Neural cell (in vitro differentiated cells): ENCODE results near the gene SH3PXD2B. TPM values are rescaled to one million over a fixed set of nuclear protein-coding genes. Genes with fewer than 3 reads are reported as not detected.

Source experiments
- H2AFZ ChIP-seq: fragments of 200-600, 300-800 bp; sonication (generic), shearing (Covaris generic); 2 replicates; pipeline ENCODE4 v1.6.0; 2014; ENCODE audit warnings: low read depth, mild to moderate bottlenecking, antibody characterized with exemption, low read length, moderate library complexity
- H3F3A ChIP-seq: fragments of 200-600 bp; shearing (Covaris generic); 2 replicates; pipeline ENCODE4 v1.6.1; 2016; ENCODE audit warnings: mild to moderate bottlenecking, moderate library complexity, mixed read lengths, antibody characterized with exemption, low read length; ENCODE audit not compliant: insufficient read depth, poor library complexity, severe bottlenecking
- H3K27ac ChIP-seq: fragments of 200-600, 300-800 bp; sonication (generic), shearing (Covaris generic); 2 replicates; pipeline ENCODE4 v1.5.1; 2014; ENCODE audit warnings: mild to moderate bottlenecking, low read length, moderate library complexity
- H3K27me3 ChIP-seq: fragments of 300-800, 200-600 bp; sonication (generic), shearing (Covaris generic); 2 replicates; pipeline ENCODE4 v1.6.0; 2014; ENCODE audit warnings: mild to moderate bottlenecking, low read depth, low read length, moderate library complexity; ENCODE audit not compliant: insufficient read depth
- H3K36me3 ChIP-seq: fragments of 300-800, 200-600 bp; sonication (generic), shearing (Covaris generic); 2 replicates; pipeline ENCODE4 v1.5.1; 2014; ENCODE audit warnings: mild to moderate bottlenecking, antibody characterized with exemption, low read length, moderate library complexity; ENCODE audit not compliant: insufficient read depth
- H3K4me2 ChIP-seq: fragments of 300-800, 200-600 bp; sonication (generic), shearing (Covaris generic); 2 replicates; pipeline ENCODE4 v1.6.0; 2014; ENCODE audit warnings: mild to moderate bottlenecking, low read length
- H3K4me3 ChIP-seq: fragments of 300-800, 200-600 bp; sonication (generic), shearing (Covaris generic); 2 replicates; pipeline ENCODE4 v1.5.1; 2014; ENCODE audit warnings: mild to moderate bottlenecking, low read length, moderate library complexity
- H3K79me2 ChIP-seq: fragments of 200-600 bp; shearing (Covaris generic); replicated peaks from 2 replicates; pipeline ENCODE4 v1.6.0; 2014; ENCODE audit warnings: mild to moderate bottlenecking, low read length, moderate library complexity; ENCODE audit not compliant: insufficient read depth
- H3K9ac ChIP-seq: fragments of 300-800, 200-600 bp; sonication (generic), shearing (Covaris generic); 2 replicates; pipeline ENCODE4 v1.6.1; 2016; ENCODE audit warnings: mild to moderate bottlenecking, low read length, mixed read lengths
- H3K9me2 ChIP-seq: fragments of 200-600 bp; shearing (Covaris generic); 2 replicates; pipeline ENCODE4 v1.6.1; 2016; ENCODE audit warnings: mild to moderate bottlenecking, low read length, mixed read lengths; ENCODE audit not compliant: insufficient read depth
- H3K9me3 ChIP-seq: fragments of 200-600, 300-800 bp; sonication (generic), shearing (Covaris generic); 2 replicates; pipeline ENCODE4 v1.6.1; 2016; ENCODE audit warnings: mild to moderate bottlenecking, mixed run types, low read length, moderate library complexity, mixed read lengths
- H4K20me1 ChIP-seq: fragments of 200-600 bp; shearing (Covaris generic); 2 replicates; pipeline ENCODE4 v1.6.1; 2016; ENCODE audit warnings: mild to moderate bottlenecking, mixed run types; ENCODE audit not compliant: insufficient read depth
- EP300 ChIP-seq: fragments of 450-650 bp; conservative IDR thresholded peaks from 2 replicates; pipeline ENCODE4 v1.6.1; 2014; ENCODE audit warnings: antibody characterized with exemption, mild to moderate bottlenecking, moderate library complexity; ENCODE audit not compliant: poor library complexity, severe bottlenecking
- EZH2 ChIP-seq: fragments of 200-600, 300-800 bp; shearing (Covaris generic), sonication (generic); IDR thresholded peaks from 2 replicates; pipeline ENCODE4 v1.6.1; 2014; ENCODE audit warnings: antibody characterized with exemption, low read length, borderline replicate concordance, mild to moderate bottlenecking; ENCODE audit not compliant: insufficient read depth, poor library complexity, severe bottlenecking
- MXI1 ChIP-seq: fragments of 450-650 bp; conservative IDR thresholded peaks from 2 replicates; pipeline ENCODE4 v1.6.1; 2014; ENCODE audit warnings: antibody characterized with exemption, mild to moderate bottlenecking; ENCODE audit not compliant: poor library complexity, severe bottlenecking
- POLR2AphosphoS5 ChIP-seq: IDR thresholded peaks from 2 replicates; pipeline ENCODE4 v1.6.1; 2012
- SMC3 ChIP-seq: fragments of 450-650 bp; conservative IDR thresholded peaks from 2 replicates; pipeline ENCODE4 v1.6.1; 2014; ENCODE audit warnings: antibody characterized with exemption, mild to moderate bottlenecking, moderate library complexity; ENCODE audit not compliant: poor library complexity
- TAF1 ChIP-seq: IDR thresholded peaks from 2 replicates; pipeline ENCODE4 v1.6.1; 2012; ENCODE audit warnings: low read depth
- polyA plus RNA-seq: library from polyadenylated mRNA; depleted of rRNA; stranded (reverse); fragments of >200 nt; gene quantifications from 2 replicates; pipeline ENCODE4 v1.2.3, GENCODE V29; 2014
- TF ChIP-seq, protein P1 (sequence below): IDR thresholded peaks from 2 replicates; pipeline ENCODE4 v1.6.1; 2012; ENCODE audit warnings: borderline replicate concordance
- TF ChIP-seq, protein P2 (sequence below): fragments of 450-650 bp; IDR thresholded peaks from 2 replicates; pipeline ENCODE4 v1.5.1; 2014; ENCODE audit warnings: antibody characterized with exemption, mild to moderate bottlenecking, moderate library complexity; ENCODE audit not compliant: poor library complexity, severe bottlenecking

SH3PXD2B gene
- polyA plus RNA-seq, 1 donor from 2014 or later, result 11.7 TPM

- H3K9me2 ChIP-seq, result no peaks in the 10 kb centered on the region
- H3K79me2 ChIP-seq, result no peaks in the 10 kb centered on the region
- no peak overlapping the region for H3K4me3 ChIP-seq
- no peak overlapping the region for H2AFZ ChIP-seq
- no peaks in the 10 kb centered on the region for H3K27me3 ChIP-seq
- no peak overlapping the region for H3K4me2 ChIP-seq
- no peaks in the 10 kb centered on the region for H4K20me1 ChIP-seq
- TF ChIP-seq, protein P1, sequence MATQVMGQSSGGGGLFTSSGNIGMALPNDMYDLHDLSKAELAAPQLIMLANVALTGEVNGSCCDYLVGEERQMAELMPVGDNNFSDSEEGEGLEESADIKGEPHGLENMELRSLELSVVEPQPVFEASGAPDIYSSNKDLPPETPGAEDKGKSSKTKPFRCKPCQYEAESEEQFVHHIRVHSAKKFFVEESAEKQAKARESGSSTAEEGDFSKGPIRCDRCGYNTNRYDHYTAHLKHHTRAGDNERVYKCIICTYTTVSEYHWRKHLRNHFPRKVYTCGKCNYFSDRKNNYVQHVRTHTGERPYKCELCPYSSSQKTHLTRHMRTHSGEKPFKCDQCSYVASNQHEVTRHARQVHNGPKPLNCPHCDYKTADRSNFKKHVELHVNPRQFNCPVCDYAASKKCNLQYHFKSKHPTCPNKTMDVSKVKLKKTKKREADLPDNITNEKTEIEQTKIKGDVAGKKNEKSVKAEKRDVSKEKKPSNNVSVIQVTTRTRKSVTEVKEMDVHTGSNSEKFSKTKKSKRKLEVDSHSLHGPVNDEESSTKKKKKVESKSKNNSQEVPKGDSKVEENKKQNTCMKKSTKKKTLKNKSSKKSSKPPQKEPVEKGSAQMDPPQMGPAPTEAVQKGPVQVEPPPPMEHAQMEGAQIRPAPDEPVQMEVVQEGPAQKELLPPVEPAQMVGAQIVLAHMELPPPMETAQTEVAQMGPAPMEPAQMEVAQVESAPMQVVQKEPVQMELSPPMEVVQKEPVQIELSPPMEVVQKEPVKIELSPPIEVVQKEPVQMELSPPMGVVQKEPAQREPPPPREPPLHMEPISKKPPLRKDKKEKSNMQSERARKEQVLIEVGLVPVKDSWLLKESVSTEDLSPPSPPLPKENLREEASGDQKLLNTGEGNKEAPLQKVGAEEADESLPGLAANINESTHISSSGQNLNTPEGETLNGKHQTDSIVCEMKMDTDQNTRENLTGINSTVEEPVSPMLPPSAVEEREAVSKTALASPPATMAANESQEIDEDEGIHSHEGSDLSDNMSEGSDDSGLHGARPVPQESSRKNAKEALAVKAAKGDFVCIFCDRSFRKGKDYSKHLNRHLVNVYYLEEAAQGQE, result no peak
- TF ChIP-seq, protein P2, sequence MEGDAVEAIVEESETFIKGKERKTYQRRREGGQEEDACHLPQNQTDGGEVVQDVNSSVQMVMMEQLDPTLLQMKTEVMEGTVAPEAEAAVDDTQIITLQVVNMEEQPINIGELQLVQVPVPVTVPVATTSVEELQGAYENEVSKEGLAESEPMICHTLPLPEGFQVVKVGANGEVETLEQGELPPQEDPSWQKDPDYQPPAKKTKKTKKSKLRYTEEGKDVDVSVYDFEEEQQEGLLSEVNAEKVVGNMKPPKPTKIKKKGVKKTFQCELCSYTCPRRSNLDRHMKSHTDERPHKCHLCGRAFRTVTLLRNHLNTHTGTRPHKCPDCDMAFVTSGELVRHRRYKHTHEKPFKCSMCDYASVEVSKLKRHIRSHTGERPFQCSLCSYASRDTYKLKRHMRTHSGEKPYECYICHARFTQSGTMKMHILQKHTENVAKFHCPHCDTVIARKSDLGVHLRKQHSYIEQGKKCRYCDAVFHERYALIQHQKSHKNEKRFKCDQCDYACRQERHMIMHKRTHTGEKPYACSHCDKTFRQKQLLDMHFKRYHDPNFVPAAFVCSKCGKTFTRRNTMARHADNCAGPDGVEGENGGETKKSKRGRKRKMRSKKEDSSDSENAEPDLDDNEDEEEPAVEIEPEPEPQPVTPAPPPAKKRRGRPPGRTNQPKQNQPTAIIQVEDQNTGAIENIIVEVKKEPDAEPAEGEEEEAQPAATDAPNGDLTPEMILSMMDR, result no peak
- TF ChIP-seq EP300 (no peak), SMC3 (no peak), EZH2 (no peak), TAF1 (no peak), POLR2AphosphoS5 (no peak)
- peaks cover 14% of the 10 kb centered on the region for H3K36me3 ChIP-seq
- no peak overlapping the region for H3K9ac ChIP-seq
- H3K9me3 ChIP-seq, result no peaks in the 10 kb centered on the region
- H3K27ac ChIP-seq, result no peak overlapping the region
- H3F3A ChIP-seq, result no peaks in the 10 kb centered on the region
These were observed 64.7 kb downstream of the SH3PXD2B start for GRCh38 chr5:172389578-172390112.

DNA sequence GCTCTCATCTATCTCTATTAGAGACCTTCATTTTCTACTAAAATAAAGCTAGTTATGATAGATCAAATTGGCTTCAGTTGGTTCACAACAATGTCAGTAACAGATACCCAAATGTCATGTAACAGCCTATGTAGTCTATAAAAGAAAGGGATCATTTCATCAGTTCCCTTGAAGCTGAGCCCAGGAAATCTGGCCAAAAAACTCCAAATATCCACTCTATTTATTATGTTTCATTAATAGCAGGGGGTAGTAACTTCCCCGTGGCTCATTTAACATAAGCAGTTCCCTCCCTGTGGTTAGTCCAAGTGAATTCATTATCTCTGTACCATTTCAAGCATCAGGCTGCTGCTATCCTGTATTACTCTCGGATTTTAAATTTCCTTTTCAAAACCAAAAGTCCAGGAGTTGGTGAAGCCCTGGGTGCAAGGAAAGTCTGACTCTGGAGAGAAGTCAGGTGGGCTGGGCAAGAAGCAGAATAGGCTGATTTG, 66.0 kb downstream of the SH3PXD2B start:
- no peaks in the 10 kb centered on the region for H3K79me2 ChIP-seq

More for the DNA sequence above, 66.0 kb downstream of the SH3PXD2B start:
- Histone ChIP-seq H3K27me3 (no peaks in the 10 kb centered on the region), H3K4me3 (no peak overlapping the region), H3K9me3 (no peaks in the 10 kb centered on the region), H3F3A (no peaks in the 10 kb centered on the region), H3K9me2 (no peaks in the 10 kb centered on the region), H2AFZ (no peak overlapping the region), H4K20me1 (no peaks in the 10 kb centered on the region), H3K27ac (no peak overlapping the region), H3K9ac (no peak overlapping the region), H3K4me2 (no peak overlapping the region), H3K36me3 (peaks cover 7% of the 10 kb centered on the region)
- TF ChIP-seq SMC3 (no peak), MXI1 (no peak), TAF1 (no peak)
- TF ChIP-seq, protein P2, result no peak
